ENCODE data around the gene NDUFS4.

The NDUFS4 gene

GRCh38 chr5:53575101-53575500 is 14.7 kb downstream of the NDUFS4 start:
- Histone ChIP-seq H3K4me3 (ENCODE audit: low read length) (no peak overlapping the region), H3K27me3 (ENCODE audit: control insufficient read depth, insufficient read depth, low read length) (no peaks in the 10 kb centered on the region), H3K4me1 (ENCODE audit: control insufficient read depth, insufficient read depth, low read length) (no peaks in the 10 kb centered on the region), H3K9me3 (replicated peaks; ENCODE audit: low read length) (no peaks in the 10 kb centered on the region), H3K36me3 (ENCODE audit: insufficient read depth, low read length) (no peaks in the 10 kb centered on the region), H3K4me2 (ENCODE audit: low read length) (no peak overlapping the region), H3K9ac (ENCODE audit: low read depth, low read length) (no peak overlapping the region)

DNA sequence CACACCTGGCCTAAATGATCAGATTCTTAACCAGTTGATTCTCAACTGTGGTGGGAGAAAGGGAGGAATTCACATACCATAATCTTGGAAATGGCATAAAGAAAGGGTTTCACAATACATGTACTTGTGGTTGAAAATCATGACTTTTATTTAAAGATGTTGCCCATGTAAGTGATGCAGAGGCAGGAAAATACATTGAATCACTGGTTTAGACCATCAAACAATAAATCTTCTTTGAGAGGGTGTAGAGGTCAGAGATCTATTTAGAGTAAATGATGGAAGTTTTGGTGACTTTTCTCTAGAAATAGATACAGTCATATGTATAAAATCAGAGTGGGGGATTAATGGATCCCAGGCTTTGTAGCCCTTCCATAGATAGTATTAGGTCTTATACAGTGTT is 15.4 kb downstream of the NDUFS4 start:
- no peak overlapping the region for H3K9ac ChIP-seq (ENCODE audit: low read depth, low read length)
- no peak overlapping the region for H3K4me2 ChIP-seq (ENCODE audit: low read length)
- H3K4me3 ChIP-seq (ENCODE audit: low read length): no peak overlapping the region
- no peaks in the 10 kb centered on the region for H3K27me3 ChIP-seq (ENCODE audit: control insufficient read depth, insufficient read depth, low read length)
- H3K9me3 ChIP-seq (replicated peaks; ENCODE audit: low read length): no peaks in the 10 kb centered on the region
- no peaks in the 10 kb centered on the region for H3K36me3 ChIP-seq (ENCODE audit: insufficient read depth, low read length)
- H3K4me1 ChIP-seq (ENCODE audit: control insufficient read depth, insufficient read depth, low read length): no peaks in the 10 kb centered on the region

GRCh38 chr5:53576674-53577073 is 16.2 kb downstream of the NDUFS4 start:
- no peaks in the 10 kb centered on the region for H3K4me1 ChIP-seq (ENCODE audit: control insufficient read depth, insufficient read depth, low read length)
- no peak overlapping the region for H3K4me3 ChIP-seq (ENCODE audit: low read length)
- no peaks in the 10 kb centered on the region for H3K36me3 ChIP-seq (ENCODE audit: insufficient read depth, low read length)
- no peaks in the 10 kb centered on the region for H3K27me3 ChIP-seq (ENCODE audit: control insufficient read depth, insufficient read depth, low read length)
- H3K9me3 ChIP-seq (replicated peaks; ENCODE audit: low read length): no peaks in the 10 kb centered on the region
- no peak overlapping the region for H3K4me2 ChIP-seq (ENCODE audit: low read length)
- no peak overlapping the region for H3K9ac ChIP-seq (ENCODE audit: low read depth, low read length)

DNA sequence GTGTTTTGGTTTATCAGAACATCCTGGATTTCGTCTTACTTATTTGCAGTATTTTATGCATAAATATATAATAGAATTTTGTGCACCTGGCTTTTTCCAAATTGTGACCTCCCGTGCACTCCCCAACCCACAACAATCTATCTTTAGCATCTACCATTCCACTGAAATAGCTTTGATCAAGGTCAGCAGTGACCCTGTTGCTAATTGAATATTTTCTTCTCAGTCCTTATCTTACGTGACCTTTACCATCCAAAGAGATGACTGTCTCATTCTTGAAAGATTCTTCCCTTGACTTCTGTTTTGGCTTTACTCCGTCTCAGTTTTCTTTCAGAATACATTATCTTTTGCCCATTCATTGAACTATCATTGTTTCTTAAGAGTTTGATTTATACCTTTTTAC is 18.4 kb downstream of the NDUFS4 start:
- Histone ChIP-seq H3K36me3 (ENCODE audit: insufficient read depth, low read length) (no peaks in the 10 kb centered on the region), H3K27me3 (ENCODE audit: control insufficient read depth, insufficient read depth, low read length) (no peaks in the 10 kb centered on the region), H3K9me3 (replicated peaks; ENCODE audit: low read length) (no peaks in the 10 kb centered on the region), H3K4me1 (ENCODE audit: control insufficient read depth, insufficient read depth, low read length) (no peaks in the 10 kb centered on the region), H3K4me3 (ENCODE audit: low read length) (no peak overlapping the region), H3K4me2 (ENCODE audit: low read length) (no peak overlapping the region), H3K9ac (ENCODE audit: low read depth, low read length) (no peak overlapping the region)

GRCh38 chr5:53580547-53580946 is 20.1 kb downstream of the NDUFS4 start:
- Histone ChIP-seq H3K4me2 (ENCODE audit: low read length) (no peak overlapping the region), H3K9ac (ENCODE audit: low read depth, low read length) (no peak overlapping the region), H3K36me3 (ENCODE audit: insufficient read depth, low read length) (no peaks in the 10 kb centered on the region), H3K27me3 (ENCODE audit: control insufficient read depth, insufficient read depth, low read length) (no peaks in the 10 kb centered on the region), H3K4me1 (ENCODE audit: control insufficient read depth, insufficient read depth, low read length) (no peaks in the 10 kb centered on the region), H3K4me3 (ENCODE audit: low read length) (no peak overlapping the region), H3K9me3 (replicated peaks; ENCODE audit: low read length) (no peaks in the 10 kb centered on the region)

GRCh38 chr5:53582225-53582624 is 21.8 kb downstream of the NDUFS4 start:
- H3K9ac ChIP-seq (ENCODE audit: low read depth, low read length): no peak overlapping the region
- no peaks in the 10 kb centered on the region for H3K9me3 ChIP-seq (replicated peaks; ENCODE audit: low read length)
- no peak overlapping the region for H3K4me3 ChIP-seq (ENCODE audit: low read length)
- no peaks in the 10 kb centered on the region for H3K27me3 ChIP-seq (ENCODE audit: control insufficient read depth, insufficient read depth, low read length)
- H3K4me1 ChIP-seq (ENCODE audit: control insufficient read depth, insufficient read depth, low read length): no peaks in the 10 kb centered on the region
- H3K4me2 ChIP-seq (ENCODE audit: low read length): no peak overlapping the region
- H3K36me3 ChIP-seq (ENCODE audit: insufficient read depth, low read length): no peaks in the 10 kb centered on the region

- Histone ChIP-seq H3K27me3 (ENCODE audit: control insufficient read depth, insufficient read depth, low read length) (no peaks in the 10 kb centered on the region), H3K4me2 (ENCODE audit: low read length) (no peak overlapping the region), H3K9me3 (replicated peaks; ENCODE audit: low read length) (no peaks in the 10 kb centered on the region), H3K36me3 (ENCODE audit: insufficient read depth, low read length) (no peaks in the 10 kb centered on the region), H3K4me1 (ENCODE audit: control insufficient read depth, insufficient read depth, low read length) (no peaks in the 10 kb centered on the region), H3K9ac (ENCODE audit: low read depth, low read length) (no peak overlapping the region), H3K4me3 (ENCODE audit: low read length) (no peak overlapping the region)
Observed at GRCh38 chr5:53590759-53591158, 30.3 kb downstream of the NDUFS4 start.

DNA sequence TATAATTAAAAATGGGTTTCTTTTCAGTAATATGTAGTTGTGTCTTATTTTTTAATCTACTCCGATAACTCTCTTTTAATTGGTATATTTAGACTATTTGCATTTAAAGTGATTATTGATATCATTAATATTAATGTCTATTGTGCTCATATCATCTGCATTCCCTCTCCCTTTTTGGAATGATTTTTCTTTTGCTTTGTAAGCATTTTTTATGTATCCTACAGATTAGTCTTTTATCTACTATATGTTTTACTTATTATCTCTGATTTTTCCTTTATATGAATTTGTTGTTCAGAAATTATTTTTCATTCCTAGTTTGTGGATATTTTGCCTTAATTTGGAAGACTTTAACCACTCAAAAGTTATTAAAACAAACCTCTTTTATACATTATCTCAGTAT is 34.0 kb downstream of the NDUFS4 start:
- Histone ChIP-seq H3K9me3 (replicated peaks; ENCODE audit: low read length) (no peaks in the 10 kb centered on the region), H3K4me2 (ENCODE audit: low read length) (no peak overlapping the region), H3K9ac (ENCODE audit: low read depth, low read length) (no peak overlapping the region), H3K4me1 (ENCODE audit: control insufficient read depth, insufficient read depth, low read length) (no peaks in the 10 kb centered on the region), H3K27me3 (ENCODE audit: control insufficient read depth, insufficient read depth, low read length) (no peaks in the 10 kb centered on the region), H3K36me3 (ENCODE audit: insufficient read depth, low read length) (no peaks in the 10 kb centered on the region), H3K4me3 (ENCODE audit: low read length) (no peak overlapping the region)

- no peak overlapping the region for H3K4me2 ChIP-seq (ENCODE audit: low read length)
- H3K27me3 ChIP-seq (ENCODE audit: control insufficient read depth, insufficient read depth, low read length): no peaks in the 10 kb centered on the region
- H3K4me3 ChIP-seq (ENCODE audit: low read length): no peak overlapping the region
- no peaks in the 10 kb centered on the region for H3K36me3 ChIP-seq (ENCODE audit: insufficient read depth, low read length)
- H3K9ac ChIP-seq (ENCODE audit: low read depth, low read length): no peak overlapping the region
- H3K4me1 ChIP-seq (ENCODE audit: control insufficient read depth, insufficient read depth, low read length): peaks cover 9% of the 10 kb centered on the region
- H3K9me3 ChIP-seq (replicated peaks; ENCODE audit: low read length): no peaks in the 10 kb centered on the region
Observed at GRCh38 chr5:53597894-53598293, 37.5 kb downstream of the NDUFS4 start.

GRCh38 chr5:53601570-53601969 is 41.1 kb downstream of the NDUFS4 start:
- Histone ChIP-seq H3K4me3 (ENCODE audit: low read length) (no peak overlapping the region), H3K36me3 (ENCODE audit: insufficient read depth, low read length) (peaks cover 6% of the 10 kb centered on the region), H3K4me2 (ENCODE audit: low read length) (no peak overlapping the region), H3K9ac (ENCODE audit: low read depth, low read length) (no peak overlapping the region), H3K9me3 (replicated peaks; ENCODE audit: low read length) (no peaks in the 10 kb centered on the region), H3K4me1 (ENCODE audit: control insufficient read depth, insufficient read depth, low read length) (peaks cover 12% of the 10 kb centered on the region), H3K27me3 (ENCODE audit: control insufficient read depth, insufficient read depth, low read length) (no peaks in the 10 kb centered on the region)

GRCh38 chr5:53603009-53603687 is 42.7 kb downstream of the NDUFS4 start:
- peaks cover 11% of the 10 kb centered on the region for H3K36me3 ChIP-seq (ENCODE audit: insufficient read depth, low read length)
- no peaks in the 10 kb centered on the region for H3K9me3 ChIP-seq (replicated peaks; ENCODE audit: low read length)
- peaks cover 14% of the 10 kb centered on the region for H3K4me1 ChIP-seq (ENCODE audit: control insufficient read depth, insufficient read depth, low read length)
- no peak overlapping the region for H3K4me2 ChIP-seq (ENCODE audit: low read length)
- no peak overlapping the region for H3K4me3 ChIP-seq (ENCODE audit: low read length)
- no peaks in the 10 kb centered on the region for H3K27me3 ChIP-seq (ENCODE audit: control insufficient read depth, insufficient read depth, low read length)
- H3K9ac ChIP-seq (ENCODE audit: low read depth, low read length): no peak overlapping the region

GRCh38 chr5:53604309-53604708 is 43.9 kb downstream of the NDUFS4 start:
- H3K9me3 ChIP-seq (replicated peaks; ENCODE audit: low read length): no peaks in the 10 kb centered on the region
- no peaks in the 10 kb centered on the region for H3K27me3 ChIP-seq (ENCODE audit: control insufficient read depth, insufficient read depth, low read length)

More at GRCh38 chr5:53604309-53604708, 43.9 kb downstream of the NDUFS4 start:
- Histone ChIP-seq H3K4me3 (ENCODE audit: low read length) (no peak overlapping the region), H3K4me1 (ENCODE audit: control insufficient read depth, insufficient read depth, low read length) (peaks cover 18% of the 10 kb centered on the region), H3K4me2 (ENCODE audit: low read length) (no peak overlapping the region), H3K9ac (ENCODE audit: low read depth, low read length) (no peak overlapping the region), H3K36me3 (ENCODE audit: insufficient read depth, low read length) (peaks cover 14% of the 10 kb centered on the region)
